Measurements from ENCODE around the gene ZFHX2. TPM values are rescaled to one million over a fixed set of nuclear protein-coding genes. Genes with fewer than 3 reads are reported as not detected.
A peak's percentile ranks its signal among the peaks of the same experiment; 100 is the strongest.

The ZFHX2 gene
- total and polyA plus RNA-seq, 2 of the 13 experiments (the other 11 are each of a cell fraction or from before 2014, with no cell fraction given), result 0.17 to 0.44 TPM

GRCh38 chr14:23551266-23552028 is at the start of gene ZFHX2 (continued):
- TF ChIP-seq ZNF44 (CRISPR knock-in tag; IDR thresholded peaks at IDR 0.05), result no peak; the same call in 1 of the 2 replicates
- TF ChIP-seq ZNF296 (CRISPR knock-in tag; conservative IDR thresholded peaks at IDR 0.05), result peak; percentile 54; the same call in 1 of the 2 replicates
- TF ChIP-seq ZNF713 (CRISPR knock-in tag; IDR thresholded peaks at IDR 0.05), result 0 out of 2 replicates have a peak, but pooled peaks have one; percentile 24
- 0 out of 2 replicates have a peak, but pooled peaks have one; percentile 33 for TF ChIP-seq ZNF674 (CRISPR knock-in tag; IDR thresholded peaks at IDR 0.05; ENCODE audit: low read depth)
- no peak for TF ChIP-seq ADNP (CRISPR knock-in tag; IDR thresholded peaks at IDR 0.05)
- TF ChIP-seq, protein P1, sequence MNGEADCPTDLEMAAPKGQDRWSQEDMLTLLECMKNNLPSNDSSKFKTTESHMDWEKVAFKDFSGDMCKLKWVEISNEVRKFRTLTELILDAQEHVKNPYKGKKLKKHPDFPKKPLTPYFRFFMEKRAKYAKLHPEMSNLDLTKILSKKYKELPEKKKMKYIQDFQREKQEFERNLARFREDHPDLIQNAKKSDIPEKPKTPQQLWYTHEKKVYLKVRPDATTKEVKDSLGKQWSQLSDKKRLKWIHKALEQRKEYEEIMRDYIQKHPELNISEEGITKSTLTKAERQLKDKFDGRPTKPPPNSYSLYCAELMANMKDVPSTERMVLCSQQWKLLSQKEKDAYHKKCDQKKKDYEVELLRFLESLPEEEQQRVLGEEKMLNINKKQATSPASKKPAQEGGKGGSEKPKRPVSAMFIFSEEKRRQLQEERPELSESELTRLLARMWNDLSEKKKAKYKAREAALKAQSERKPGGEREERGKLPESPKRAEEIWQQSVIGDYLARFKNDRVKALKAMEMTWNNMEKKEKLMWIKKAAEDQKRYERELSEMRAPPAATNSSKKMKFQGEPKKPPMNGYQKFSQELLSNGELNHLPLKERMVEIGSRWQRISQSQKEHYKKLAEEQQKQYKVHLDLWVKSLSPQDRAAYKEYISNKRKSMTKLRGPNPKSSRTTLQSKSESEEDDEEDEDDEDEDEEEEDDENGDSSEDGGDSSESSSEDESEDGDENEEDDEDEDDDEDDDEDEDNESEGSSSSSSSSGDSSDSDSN (CRISPR knock-in tag; IDR thresholded peaks at IDR 0.05), result peak; percentile 67
- TF ChIP-seq PHF8 (CRISPR knock-in tag; IDR thresholded peaks at IDR 0.05), result peak; percentile 90
- peak; percentile 95 for TF ChIP-seq ZNF772 (CRISPR knock-in tag; IDR thresholded peaks at IDR 0.05)
- TF ChIP-seq NFAT5 (CRISPR knock-in tag; IDR thresholded peaks at IDR 0.05), result peak; percentile 85; the same call in 1 of the 2 replicates
- TF ChIP-seq MTA3 (CRISPR knock-in tag; IDR thresholded peaks at IDR 0.05), result no peak
- peak; percentile 98 for TF ChIP-seq ZNF746 (CRISPR knock-in tag; IDR thresholded peaks at IDR 0.05)
- TF ChIP-seq CBX5 (CRISPR knock-in tag; IDR thresholded peaks at IDR 0.05; ENCODE audit: borderline replicate concordance), result peak; percentile 27; the same call in 1 of the 2 replicates
- no peak for TF ChIP-seq ZNF878 (CRISPR knock-in tag; IDR thresholded peaks at IDR 0.05)
- peak; percentile 95; the same call in 1 of the 2 replicates for TF ChIP-seq SPEN (CRISPR knock-in tag; IDR thresholded peaks at IDR 0.05; ENCODE audit: low read depth)
- TF ChIP-seq CREB1 (IDR thresholded peaks at IDR 0.05), result no peak
- TF ChIP-seq CREB1 (CRISPR knock-in tag; IDR thresholded peaks at IDR 0.05), result no peak
- TF ChIP-seq FOXJ3 (CRISPR knock-in tag; IDR thresholded peaks at IDR 0.05; ENCODE audit: borderline replicate concordance), result no peak
- peak; percentile 95 for TF ChIP-seq IRF9 (CRISPR knock-in tag; IDR thresholded peaks at IDR 0.05; ENCODE audit: borderline replicate concordance)
- TF ChIP-seq MIER2 (CRISPR knock-in tag; IDR thresholded peaks at IDR 0.05), result 0 out of 2 replicates have a peak, but pooled peaks have one; percentile 38
- TF ChIP-seq CC2D1A (CRISPR knock-in tag; IDR thresholded peaks at IDR 0.05), result peak; percentile 88; the same call in 1 of the 2 replicates
- peak; percentile 91 for TF ChIP-seq ZNF543 (CRISPR knock-in tag; IDR thresholded peaks at IDR 0.05)
- no peak for TF ChIP-seq NAIF1 (CRISPR knock-in tag; IDR thresholded peaks at IDR 0.05; ENCODE audit: borderline replicate concordance)

Data from HepG2 (cell line).